CMK (cell line): Measurements from ENCODE around the gene NPIPB2.
"Not testable (repeated sequence)": the region's sequence is repeated elsewhere in the genome, so short reads cannot be mapped to it uniquely, and the experiment has no call there.

ENCODE experiments used
- DNase-seq: peaks from one replicate; pipeline ENCODE4 v3.0.0-alpha.2; 2010; ENCODE audit warnings: low read depth

Gene NPIPB2

DNA sequence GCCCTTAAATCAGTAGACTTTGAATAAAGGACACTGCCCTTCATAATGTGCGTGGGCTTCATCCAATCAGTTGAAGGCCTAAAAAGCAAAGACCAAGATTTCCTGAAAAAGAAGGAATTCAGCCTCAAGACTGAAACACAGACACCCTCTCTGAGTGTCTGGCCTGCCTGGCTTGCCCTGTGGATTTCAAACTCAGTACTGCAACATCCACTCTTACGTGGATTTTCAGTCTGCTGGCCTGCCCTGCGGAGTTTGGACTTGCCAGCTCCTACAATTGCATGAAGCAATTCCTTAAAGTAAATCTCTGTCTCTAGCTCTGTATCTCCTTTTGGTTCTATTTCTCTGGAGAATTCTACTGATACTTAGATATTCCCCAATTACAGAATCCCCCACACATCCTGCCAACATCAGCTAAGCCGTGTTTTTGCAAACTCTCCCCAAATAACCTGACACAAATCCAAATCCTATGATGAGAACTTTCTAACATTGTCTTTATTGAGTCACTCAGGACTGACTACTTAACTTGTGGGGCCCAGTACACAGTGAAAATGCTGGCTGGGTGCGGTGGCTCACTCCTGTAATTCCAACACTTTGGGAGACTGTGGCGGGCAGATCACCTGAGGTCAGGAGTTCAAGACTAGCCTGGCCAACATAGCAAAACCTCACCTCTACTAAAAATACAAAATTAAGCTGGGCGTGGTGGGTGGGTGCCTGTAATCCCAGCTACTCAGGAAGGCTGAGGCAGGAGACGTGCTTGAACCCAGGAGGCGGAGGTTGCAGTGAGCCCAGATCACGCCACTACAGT is 15.9 kb upstream of the NPIPB2 start:
- no peak for DNase-seq

DNA sequence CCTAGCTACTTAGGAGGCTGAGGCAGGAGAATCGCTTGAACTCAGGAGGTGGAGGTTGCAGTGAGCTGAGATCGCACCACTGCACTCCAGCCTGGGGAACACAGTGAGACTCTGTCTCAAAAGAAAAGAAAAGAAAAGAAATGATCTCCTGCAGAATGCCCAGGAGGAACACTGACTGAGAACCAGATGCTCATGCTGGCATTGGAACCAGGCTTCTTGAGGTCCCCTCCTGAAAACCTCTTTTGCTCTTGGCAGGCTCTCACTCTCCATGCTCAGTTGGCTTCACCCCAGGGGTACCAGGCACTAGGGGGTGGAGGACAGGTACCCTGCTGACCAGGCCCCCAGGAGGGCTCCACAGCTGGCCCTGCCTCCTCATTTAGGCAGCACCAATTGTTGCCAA is 14.7 kb upstream of the NPIPB2 start:
- no peak for DNase-seq

DNA sequence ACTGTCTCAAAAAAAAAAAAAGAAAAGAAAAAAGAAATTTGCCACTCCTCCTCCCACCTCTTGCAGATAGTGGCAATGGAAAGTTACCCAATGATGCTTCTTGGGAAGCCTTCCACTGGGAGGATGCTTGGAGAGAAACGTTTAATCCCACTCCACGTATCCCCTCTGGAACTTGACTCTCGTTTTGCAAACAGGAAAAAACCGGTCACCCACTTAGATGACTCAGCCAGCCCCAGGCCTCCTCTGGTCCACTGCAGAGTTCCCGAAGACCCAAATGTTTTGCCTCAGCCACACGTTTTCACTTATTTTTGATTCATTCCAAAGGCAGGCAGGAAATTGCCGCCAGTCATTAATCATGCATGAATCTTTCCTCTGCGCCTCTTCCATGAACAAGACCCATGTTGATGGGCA is 13.9 kb upstream of the NPIPB2 start:
- no peak for DNase-seq

DNA sequence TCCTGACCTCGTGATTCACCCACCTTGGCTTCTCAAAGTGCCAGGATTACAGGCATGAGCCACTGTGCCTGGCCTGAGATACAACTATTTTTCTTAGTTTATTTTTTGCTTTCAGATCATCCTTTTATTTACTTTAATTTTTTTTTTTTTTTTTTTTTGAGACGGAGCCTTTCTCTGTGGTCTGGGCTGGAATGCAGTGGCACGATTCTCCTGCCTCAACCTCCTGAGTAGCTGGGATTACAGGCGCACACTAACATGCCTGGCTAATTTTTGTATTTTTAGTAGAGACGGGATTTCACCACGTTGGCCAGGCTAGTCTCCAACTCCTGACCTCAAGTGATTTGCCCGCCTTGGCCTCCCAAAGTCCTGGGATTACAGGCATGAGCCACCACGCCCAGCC is 11.7 kb upstream of the NPIPB2 start:
- DNase-seq, result not testable (repeated sequence)

DNA sequence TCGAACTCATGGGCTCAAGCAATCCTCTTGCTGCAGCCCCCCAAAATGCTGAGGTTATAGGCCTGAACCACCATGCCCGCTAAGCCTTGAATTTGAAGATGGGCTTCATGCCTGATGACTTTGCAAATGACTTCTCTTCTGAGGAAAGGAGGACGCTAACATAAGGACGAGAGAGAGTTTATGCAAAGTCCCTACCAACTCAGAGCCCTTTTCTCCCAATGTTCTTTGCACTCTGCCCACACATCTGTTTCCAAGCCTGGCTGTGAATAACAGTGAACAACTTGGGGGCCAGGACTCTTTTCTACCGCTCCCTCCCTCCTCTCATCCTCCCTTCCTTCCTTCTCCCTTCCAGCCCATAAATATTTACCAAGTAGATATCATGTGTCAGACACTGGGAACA is 8.5 kb upstream of the NPIPB2 start:
- DNase-seq, result no peak

DNA sequence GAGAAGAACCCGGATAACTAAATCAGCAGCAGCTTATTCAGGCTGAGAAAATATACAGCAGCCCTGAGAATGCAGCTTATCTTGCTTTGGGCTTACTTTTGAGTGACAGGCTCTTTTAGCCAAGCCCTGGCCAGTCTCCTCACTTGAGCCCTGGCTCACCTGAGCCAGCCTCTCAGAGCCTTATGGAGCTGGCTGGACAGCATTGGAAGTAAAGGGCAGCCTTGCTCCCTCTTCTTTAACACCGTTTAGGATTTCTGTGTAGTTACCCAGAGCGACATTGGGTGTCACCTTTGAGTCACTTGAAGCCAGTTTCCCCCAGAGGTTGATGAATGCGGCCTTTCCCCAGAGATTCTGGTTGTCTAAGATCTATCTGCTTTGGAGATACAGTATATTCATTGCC is 7.7 kb upstream of the NPIPB2 start:
- DNase-seq, result peak; percentile 4

DNA sequence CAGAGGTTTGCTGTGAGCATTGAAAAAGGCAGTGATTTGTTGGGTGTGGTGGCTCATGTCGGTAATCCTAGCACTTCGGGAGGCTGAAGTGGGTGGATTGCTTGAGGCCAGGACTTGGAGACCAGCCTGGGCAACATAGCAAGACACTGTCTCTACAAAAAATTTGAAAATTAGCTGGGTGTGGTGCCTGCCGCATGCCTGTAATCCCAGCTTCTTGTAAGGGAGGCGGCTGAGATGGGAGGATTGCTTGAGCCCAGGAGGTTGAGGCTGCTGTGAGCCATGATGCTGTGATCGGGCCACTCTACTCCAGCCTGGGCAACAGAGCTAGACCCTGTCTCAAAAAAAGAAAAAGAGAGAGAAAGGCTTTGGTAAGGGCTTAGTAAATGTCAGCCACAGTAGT is 7.0 kb upstream of the NPIPB2 start:
- no peak for DNase-seq

DNA sequence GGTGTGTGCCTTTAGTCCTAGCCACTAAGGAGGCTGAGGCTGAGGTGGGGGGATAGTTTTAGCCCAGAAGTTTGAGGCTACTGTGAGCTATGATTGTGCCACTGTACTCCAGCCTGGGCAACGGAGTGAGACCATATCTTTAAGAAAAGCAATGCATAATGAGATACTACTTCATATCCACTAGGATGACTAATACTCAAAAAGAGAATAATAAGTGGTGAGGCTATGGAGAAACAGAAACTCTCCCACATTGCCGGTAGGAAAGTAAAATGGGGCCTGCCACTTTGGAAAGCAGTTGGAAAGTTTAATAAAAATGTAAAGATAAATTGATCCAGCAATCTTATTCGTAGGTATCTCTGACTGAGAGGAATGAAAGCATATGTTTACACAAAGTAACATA is 4.6 kb upstream of the NPIPB2 start:
- DNase-seq, result no peak

DNA sequence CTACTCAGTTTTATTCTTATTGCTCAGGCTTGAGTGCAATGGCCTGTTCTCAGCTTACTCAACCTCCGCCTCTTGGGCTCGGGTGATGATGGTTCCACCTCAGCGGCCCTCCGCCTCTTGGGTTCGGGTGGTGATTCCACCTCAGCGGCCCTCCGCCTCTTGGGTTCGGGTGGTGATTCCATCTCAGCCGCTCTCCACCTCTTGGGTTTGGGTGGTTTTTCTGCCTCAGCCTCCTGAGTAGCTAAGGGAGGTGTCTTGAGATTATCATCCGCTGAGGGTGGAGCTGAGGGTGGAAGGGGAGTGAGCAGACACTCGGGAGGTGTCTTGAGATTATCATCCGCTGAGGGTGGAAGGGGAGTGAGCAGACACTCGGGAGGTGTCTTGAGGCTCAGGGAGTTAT is 14.5 kb downstream of the NPIPB2 start:
- DNase-seq, result not testable (repeated sequence)

DNA sequence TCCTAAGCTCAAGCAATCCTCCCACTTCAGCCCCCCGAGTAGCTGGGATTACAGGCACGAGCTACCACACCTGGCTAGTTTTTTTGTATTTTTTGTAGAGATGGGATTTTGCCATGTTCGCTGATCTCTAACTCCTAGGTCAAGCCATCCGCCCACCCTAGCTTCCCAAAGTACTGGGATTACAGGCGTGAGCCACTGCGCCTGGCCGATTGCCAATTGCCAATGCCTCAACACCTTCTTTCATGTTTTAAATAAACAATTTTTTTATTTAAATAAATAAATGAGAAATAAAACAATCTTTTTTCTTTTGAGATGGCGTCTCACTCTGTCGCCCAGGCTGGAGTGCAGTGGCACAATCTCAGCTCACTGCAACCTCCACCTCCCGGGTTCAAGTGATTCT is 17.8 kb downstream of the NPIPB2 start:
- not testable (repeated sequence) for DNase-seq

DNA sequence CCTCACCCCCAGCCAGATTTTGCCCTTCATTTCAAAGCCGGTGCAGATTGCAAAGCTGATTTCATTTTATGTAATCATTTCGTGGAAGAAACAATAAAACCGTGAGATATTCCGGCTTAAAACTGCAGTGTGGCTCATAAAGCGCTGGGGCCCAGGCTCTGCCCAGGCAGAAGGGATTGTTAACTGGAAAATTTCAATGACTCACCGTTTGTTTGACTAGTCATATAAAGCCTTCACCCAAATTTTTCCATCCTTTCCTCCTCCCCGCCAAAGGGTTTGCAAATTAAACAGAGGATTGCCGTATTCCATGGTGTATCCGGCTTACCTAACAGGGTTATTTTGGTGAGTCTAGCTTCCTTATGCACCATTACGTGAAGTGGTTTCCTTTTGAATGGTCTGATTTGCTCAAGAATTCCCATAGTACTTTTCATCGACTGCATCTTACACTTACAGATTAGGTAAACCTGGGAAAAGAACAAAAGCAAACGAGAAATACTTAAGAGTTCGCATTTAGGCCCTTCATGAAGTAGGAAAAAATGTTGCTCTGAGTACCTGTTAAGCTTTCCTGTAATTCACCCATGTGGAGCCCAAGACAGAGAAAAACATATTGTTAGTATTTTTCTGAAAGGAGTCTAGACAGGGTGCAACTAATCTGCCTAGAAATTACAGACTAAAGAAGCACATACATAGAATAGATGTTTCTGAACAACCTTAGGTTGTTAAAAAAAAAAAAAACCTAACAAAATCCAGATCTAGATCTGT is 25.1 kb downstream of the NPIPB2 start:
- DNase-seq, result no peak

DNA sequence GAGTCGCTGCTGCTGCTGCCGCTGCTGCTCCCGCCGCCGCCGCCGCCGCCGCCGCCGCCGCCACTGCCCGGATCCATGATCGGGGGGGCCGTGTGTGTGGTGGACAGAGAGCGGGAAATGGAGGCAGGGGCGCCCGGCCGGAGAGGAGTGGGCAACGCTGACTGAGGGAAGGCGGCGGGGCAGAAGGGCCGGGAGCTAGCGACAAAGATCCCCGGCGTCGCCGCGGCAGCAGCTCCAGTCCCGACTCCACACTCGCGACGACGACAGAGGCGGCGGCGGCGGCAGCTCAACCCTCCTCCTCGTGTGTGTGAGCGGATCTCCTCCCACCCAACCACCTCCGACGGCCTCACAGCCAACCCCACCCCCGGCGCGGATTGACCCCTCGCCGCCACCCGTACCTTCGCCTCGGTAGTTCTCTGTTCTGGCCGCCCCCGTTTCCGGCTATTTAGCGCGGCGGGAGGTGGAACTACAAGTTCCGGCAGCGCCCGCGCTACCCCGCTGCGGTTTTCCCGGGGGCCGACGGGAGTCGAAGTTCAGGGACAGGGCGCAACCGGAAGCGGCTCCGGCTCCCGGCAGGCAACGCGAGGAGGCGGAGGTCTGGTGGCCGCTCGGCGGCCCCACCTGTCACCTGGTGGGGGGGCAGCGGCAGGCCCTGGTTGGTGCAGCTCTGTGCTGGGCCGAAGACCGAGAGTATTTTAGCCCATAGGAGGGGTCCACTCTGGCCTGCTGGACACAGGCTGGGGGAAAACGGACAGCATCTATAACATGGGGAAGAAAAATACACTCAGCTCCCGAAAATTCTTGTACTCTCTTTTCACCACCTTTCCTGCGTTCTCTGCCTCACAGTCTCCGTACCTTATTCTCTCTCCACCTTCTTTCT is 26.0 kb downstream of the NPIPB2 start, which contains the start of gene GSPT1:
TSS of gene GSPT1 (minus strand) at position 313 of the 880 bp plus-strand sequence. CDS start at position 77, 236 bp downstream.
- DNase-seq, result peak; percentile 95

DNA sequence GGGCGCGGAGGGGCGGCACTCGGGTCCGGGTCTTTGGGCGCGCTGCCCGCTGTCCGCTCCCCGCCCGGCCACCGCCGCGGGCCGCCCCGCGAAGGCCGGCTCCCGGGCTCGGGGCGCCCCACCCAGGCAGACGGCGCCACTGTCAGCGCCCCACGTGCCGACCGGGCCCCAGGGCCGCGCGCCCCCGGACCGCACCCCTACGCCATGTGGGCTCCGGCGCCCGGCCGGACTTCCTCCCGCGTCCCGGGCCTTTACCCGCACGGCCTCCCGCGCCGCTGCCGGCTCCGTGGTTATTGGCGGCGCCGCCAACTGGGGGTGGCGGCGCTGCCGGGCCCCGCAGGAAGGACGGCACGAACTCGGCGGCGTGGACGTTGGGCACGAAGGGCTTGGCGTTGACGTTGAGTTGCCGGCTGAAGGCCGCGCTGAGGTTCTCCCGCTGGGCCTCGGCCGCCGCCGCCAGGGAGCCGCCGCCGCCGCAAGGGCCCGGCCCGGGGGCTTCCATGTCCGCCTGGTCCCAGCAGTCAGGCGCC is 26.7 kb downstream of the NPIPB2 start:
- DNase-seq, result peak; percentile 33

DNA sequence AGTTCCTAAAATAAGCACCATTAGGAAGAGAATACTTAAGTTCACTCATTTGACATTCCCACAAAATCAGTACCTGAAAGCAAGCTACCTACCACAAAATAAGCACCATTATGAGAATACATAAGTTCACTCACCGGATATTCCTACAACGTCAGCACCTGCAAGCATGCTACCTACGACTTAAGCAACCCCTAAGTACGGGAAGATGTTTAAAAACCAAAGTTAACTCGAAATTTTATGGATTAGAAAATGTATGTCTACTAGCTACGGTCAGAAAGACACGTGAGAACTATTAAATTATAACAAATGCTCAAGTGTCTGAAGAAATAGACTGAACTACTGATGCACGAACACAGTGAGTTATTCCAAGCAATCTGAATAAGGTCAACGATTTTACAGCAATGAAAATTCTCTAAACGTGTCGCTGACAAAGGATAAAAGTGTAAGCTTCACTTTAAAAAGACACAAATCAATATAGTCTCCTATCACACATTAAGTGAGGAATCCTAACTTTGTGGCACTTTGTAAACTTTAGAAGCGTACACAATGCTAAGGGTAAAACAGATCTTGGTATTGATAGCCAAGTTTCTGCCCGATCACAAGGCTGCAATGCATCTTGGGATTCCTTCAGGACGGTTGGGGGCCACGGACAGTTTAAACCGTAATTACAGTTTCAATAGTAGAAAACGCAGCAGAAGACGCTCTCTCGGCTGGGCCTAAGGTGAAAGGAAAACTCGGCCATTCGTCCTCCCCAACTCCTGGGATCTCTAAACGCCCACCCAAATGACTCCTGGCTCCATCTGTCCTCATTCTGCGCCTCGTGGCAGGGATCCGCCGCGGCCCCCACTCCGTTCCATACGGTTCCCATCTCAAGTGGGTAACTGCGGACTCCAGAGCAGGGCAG is 27.4 kb downstream of the NPIPB2 start:
- DNase-seq, result peak; percentile 15

DNA sequence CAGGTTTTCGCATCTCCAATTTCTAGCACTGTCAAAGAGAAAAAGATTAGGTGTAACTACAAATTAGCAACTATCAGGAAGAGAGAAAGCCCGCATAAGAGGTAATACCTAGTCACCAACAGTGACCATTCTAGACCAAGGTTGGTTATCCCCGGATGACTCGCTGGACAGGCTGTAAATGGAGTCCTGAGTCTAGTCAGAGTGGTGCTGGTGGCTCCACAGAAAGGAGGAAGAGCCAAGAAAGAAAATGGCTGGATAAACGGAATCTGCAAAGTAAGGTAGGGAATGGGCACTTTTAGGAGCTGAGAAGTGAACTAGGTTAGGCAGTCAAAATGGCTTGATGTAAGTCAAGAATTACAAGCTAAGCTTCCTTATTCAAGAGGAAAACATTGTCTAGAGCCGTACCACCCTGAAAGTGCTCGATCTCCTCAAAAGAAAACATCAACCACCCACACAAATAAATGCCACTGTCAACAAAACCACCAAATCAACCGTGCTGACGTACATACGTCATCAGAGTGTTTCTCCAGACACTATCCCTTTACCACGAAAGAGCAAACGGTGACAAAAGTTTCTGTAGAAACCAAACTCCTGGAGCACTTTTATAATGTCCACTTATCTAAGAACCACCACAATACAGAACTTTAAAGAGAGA is 28.3 kb downstream of the NPIPB2 start:
- DNase-seq, result no peak

DNA sequence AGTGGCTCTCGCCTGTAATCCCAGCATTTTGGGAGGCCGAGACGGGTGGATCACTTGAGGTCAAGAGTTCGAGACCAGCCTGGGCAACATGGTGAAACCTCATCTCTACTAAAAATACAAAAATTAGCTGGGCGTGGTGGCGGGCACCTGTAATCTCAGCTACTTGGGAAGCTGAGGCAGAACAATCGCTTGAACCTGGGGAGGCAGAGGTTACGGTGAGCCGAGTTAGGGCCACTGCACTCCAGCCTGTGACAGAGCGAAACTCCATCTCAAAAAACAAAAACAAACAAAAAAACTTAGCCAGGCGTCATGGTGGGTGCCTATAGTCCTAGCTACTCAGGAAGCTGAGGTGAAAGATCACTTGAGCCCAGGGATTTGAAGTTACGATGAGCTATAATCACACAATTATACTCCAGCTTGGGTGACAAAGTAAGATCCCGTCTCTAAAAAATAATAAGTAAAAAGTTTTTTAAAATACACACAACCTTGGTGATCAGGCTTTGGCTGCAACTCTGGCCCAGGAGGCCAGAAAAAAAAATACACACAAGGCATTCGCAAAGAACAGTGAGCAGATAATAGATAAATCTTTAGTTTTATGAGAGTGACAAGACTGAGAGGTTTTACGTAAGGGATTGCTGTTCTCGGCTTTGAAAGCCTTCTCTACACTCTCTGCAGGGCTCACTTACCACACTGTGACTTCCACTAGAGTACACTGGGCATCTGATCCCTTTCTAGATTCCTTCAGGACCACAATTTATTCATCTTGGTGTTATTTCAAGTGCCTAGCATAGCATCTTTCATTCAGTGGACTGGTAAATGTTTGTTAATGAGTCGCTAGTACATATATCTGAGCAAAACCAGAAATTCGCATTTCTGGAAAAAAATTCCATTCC is 31.9 kb downstream of the NPIPB2 start:
- no peak for DNase-seq

DNA sequence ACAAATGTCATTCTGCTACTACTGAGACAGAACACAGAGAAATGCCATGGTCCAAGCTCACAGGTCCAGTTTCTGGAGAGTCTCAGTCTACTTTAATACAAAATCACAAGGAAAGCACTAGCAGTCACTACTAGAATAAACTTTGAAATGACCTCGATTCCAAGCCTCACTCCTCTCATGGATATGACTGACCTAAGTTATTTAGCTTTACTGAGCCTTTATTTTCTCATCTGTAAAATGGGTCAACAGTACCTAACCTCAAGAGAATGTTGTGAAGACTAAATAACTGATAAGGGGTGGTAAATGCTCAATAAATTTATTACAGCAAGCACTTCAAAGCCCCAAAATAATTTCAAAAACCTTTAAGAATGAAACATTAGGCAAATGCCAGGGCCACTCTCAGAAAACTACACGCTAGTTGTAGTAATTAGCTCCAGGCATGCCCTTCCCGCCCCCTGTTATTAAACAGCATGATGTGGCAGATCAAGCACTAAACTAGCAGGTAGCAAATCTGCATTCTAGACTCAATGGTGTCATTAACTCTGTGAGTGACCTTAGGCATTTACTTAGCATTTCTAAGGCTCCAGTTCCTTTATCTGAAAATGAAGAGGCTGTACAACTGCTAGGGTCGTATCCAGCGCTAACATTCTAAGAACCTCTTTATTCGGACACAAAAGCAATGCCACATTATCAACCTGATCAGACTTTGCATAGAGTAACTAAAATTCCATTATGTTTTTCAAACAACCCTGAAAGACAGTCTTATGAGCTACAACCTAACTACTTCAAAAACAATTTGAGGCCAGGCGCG is 34.5 kb downstream of the NPIPB2 start:
- no peak for DNase-seq

DNA sequence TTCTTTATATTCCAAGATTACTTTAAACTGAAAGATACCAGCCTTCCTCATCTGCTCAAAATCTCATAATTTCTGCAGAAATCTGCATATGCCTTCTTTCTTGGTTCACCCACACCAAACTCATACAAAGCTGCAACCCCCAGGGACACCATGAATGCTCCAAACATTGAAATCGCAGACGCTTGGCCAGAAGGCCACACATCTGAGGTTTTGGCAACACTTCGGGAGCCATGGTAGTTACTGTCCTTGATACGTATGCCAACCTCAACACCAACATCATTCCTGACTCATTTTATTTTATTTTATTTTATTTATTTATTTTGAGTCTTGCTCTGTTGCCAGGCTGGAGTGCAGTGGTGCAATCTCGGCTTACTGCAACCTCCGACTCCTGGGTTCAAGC is 37.9 kb downstream of the NPIPB2 start:
- no peak for DNase-seq

DNA sequence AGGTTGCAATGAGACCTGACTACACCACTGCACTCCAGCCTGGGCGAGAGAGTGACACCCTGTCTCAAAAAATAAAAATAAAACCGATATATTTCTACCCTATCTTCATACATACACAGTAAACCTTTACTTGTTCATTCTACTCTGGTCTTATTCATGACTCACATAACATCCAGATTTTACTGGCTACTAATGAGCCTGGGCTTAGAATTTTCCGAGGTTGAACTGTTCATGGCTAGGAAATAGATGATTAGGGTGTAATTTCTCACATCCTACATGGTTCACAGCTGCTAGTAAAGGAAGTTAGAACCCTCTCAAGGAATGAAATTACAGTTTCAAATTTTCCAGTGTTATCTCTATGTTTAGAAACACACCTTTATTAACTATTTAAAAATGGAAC is 40.8 kb downstream of the NPIPB2 start:
- no peak for DNase-seq
